ENCODE data around the gene KIF1B. TPM values are rescaled to one million over a fixed set of nuclear protein-coding genes. Genes with fewer than 3 reads are reported as not detected.

KIF1B gene
- total RNA-seq, 1 experiment from 2014 or later, result 28.1 TPM

GRCh38 chr1:10278880-10279279 lies 68.5 kb downstream of the KIF1B start:
- TF ChIP-seq RAD21 (IDR thresholded peaks at IDR 0.05; ENCODE audit: low read depth), result no peak
- TF ChIP-seq ATF3 (IDR thresholded peaks at IDR 0.05), result no peak
- no peak for TF ChIP-seq SP1 (IDR thresholded peaks at IDR 0.05; ENCODE audit: low read depth)
- TF ChIP-seq POLR2A (IDR thresholded peaks at IDR 0.05; ENCODE audit: borderline replicate concordance, extremely low read depth, insufficient read depth, insufficient read length), result no peak
- TF ChIP-seq JUND (IDR thresholded peaks at IDR 0.05), result no peak
- no peak for TF ChIP-seq FOSL1 (IDR thresholded peaks at IDR 0.05; ENCODE audit: low read depth)
- no peak for TF ChIP-seq CTCF (IDR thresholded peaks at IDR 0.05 in 2 of 3, conservative IDR thresholded peaks at IDR 0.05 in 1 of 3; ENCODE audit: borderline replicate concordance in 1 of 3, insufficient read depth in 1 of 3, low read depth in 2 of 3, low read length in 2 of 3)
- no peak for TF ChIP-seq YY1 (IDR thresholded peaks at IDR 0.05; ENCODE audit: extremely low read depth, insufficient replicate concordance, low read depth, low read length)
- TF ChIP-seq SRF (IDR thresholded peaks at IDR 0.05; ENCODE audit: low read depth), result no peak
- no peak for TF ChIP-seq ZNF274 (IDR thresholded peaks at IDR 0.05; ENCODE audit: low read depth, low read length)
- TF ChIP-seq EGR1 (IDR thresholded peaks at IDR 0.05; ENCODE audit: low read depth), result no peak
- TF ChIP-seq MAX (IDR thresholded peaks at IDR 0.05), result no peak
- ATAC-seq (no peak), DNase-seq (ENCODE audit: low read depth, low spot score) (no peak)
- POLR2A ChIA-PET, result no interaction called here
- H3K9ac ChIP-seq (ENCODE audit: low read length), result no peak overlapping the region
- intact Hi-C loops (cut with micrococcal nuclease), result no loop called here
- peaks cover 0 to 11% of the 10 kb centered on the region in 2 experiments; a peak in 1 of 4 replicates for H3K36me3 ChIP-seq (ENCODE audit: control insufficient read depth in 1 of 2, insufficient read depth in 2 of 2, low read length in 2 of 2)
- H3K79me2 ChIP-seq (ENCODE audit: insufficient read depth, low read length), result no peaks in the 10 kb centered on the region
- H3K27ac ChIP-seq (ENCODE audit: low read depth, low read length), result no peak overlapping the region
- RAD21 ChIA-PET (ENCODE audit: low non-redundant PET in 1 of 2, low total read pairs in 2 of 2, uncharacterized antibody in 2 of 2, unreplicated experiment in 2 of 2), result no interaction called here
- H3K4me2 ChIP-seq (ENCODE audit: low read length), result no peak overlapping the region
- no peaks in the 10 kb centered on the region for H3K9me2 ChIP-seq (ENCODE audit: insufficient read depth)
- no peaks in the 10 kb centered on the region for H3K27me3 ChIP-seq (ENCODE audit: insufficient read depth, low read length)
- no peak overlapping the region for H2AFZ ChIP-seq (ENCODE audit: low read depth, low read length, poor library complexity, severe bottlenecking)
- no peak overlapping the region for H3K4me3 ChIP-seq (replicated peaks in 1 of 2; ENCODE audit: low read depth in 1 of 2, low read length in 2 of 2)
- no peaks in the 10 kb centered on the region for H3K4me1 ChIP-seq (ENCODE audit: control insufficient read depth in 1 of 2, insufficient read depth in 2 of 2, low read length in 2 of 2)
- no TSS peak for BruUV-seq (replicated peaks)
- CTCF ChIA-PET, result no interaction called here
- H4K20me1 ChIP-seq (ENCODE audit: insufficient read depth), result no peaks in the 10 kb centered on the region
- no peaks in the 10 kb centered on the region for H3K9me3 ChIP-seq (ENCODE audit: control insufficient read depth in 1 of 2, insufficient read depth in 1 of 2, low read depth in 1 of 2, low read length in 2 of 2)

Measured in HCT116 (cell line).